ENCODE results near the gene COL17A1.
A peak's percentile ranks its signal among the peaks of the same experiment; 100 is the strongest.

COL17A1 gene

DNA sequence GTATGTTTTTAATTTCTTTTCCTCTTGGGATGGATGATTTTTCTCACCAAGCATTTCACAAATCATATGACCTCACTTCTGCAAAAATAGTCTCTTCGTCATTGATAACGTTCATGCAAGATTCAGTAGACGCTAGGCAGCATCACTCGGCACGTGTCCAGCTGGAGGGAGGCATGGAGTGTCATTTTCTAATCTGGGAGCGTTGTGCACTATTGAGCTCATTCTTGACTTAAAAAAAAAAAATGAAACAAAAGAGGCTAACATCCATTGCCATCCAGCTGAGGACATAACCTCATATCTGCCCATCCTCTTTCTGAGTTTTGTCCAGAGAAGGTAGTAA lies 56.2 kb downstream of the COL17A1 start:
- DNase-seq = no peak

DNA sequence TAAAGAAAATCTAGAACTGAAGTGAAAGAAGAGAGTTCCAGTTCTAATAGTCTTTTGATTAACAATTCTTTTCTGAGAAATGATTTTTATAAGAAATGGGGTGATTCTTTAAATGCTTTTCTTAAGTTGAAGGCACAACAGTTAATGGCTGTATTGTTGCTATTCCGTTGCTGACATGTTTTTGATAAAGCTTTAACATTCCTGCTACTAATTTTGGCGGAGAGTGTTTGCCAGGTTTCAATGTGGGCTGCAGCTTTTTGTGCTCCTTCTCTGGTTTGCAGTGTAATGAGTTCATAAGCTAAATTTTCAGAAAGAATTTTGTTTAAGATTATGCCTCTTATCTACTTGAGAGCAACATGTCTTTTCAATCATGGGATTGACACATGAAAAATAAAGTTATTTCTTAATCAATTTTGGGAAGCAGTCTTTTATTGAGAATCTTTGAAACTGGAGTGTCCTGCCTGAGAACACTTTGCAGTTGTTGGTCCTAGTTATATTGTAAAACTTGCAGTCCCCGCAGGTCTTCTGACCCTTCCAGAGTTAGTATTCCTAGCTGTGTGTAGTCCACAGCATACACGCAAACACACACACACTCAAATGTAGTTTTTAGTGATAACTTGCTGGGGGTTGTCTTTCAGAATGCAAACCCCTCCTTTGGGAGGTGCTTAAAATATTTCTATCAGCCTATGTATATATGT lies 56.7 kb downstream of the COL17A1 start:
- no peak for DNase-seq

DNA sequence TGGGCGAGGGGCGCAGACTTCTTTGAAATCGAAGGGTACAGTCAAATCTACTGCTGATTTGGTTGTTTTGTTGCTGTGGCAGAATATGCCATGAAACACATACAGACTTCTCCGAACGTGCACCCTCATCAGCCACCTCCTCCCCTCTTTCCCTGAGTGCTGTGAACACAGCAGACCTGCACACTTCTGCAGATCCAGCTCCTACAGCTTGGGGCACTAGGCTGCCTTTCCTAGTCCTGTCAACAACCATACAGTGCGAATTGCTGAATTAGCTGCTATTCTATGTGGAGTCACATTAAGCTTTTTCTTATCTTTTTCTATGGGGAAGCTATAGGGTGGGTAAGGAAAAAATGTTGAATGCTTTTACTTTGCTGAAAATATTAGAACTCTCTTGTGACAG lies 57.5 kb downstream of the COL17A1 start:
- DNase-seq = peak; percentile 45

DNA sequence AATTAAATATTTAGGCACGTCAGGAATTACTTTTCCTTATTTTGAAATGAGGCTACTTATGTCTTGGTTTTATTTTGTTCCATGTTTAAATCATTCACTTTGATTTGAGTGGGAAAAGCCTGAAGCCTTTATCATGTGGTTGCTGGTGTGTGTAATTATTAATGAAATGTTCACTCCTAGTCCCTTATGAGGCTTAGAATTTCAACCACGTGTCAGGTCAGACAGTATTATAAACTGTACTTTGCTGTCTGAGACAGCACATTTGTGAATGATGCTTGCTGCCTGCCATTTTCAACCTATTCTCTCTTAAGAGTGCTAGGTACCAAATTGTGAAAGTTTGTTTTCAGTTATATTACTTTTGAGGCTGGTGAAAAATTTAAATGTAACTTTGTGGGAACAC lies 58.9 kb downstream of the COL17A1 start:
- no peak for DNase-seq

DNA sequence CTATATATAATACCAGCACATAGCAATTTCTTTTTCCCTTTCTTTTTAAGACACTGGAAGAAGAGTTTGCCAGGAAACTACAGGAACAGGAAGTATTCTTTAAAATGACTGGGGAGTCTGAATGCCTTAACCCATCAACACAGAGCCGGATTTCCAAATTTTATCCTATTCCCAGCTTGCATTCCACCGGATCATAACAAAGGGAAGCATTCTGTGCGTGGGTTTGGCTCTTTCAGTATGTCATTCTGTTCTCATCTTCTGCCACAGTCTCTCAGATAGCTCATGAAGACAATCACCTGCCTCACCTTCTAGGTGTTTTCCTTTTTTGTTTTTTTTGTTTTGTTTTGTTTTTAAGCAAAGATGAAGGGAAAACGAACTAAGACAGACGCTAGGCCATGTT lies 60.2 kb downstream of the COL17A1 start:
- DNase-seq = no peak

DNA sequence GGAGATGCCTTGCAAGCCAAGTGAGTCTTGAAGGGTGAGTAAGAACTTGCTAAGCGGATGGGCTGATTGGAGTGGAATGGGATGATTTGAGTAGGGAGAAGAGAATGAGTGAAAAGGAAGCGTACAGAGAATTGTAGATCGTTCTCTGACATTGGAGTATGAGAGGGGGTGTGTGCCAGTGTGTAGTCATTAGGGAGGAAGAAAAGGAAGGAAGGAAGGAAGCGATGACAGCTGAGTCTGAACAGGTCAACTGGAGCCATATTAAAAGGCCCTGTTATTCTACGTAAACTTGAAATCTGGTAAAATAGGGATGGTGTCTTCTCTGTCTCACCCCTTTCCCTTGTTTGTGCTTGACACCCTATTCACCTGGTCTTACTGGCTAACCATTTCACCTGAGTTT lies 63.7 kb downstream of the COL17A1 start:
- DNase-seq = no peak

DNA sequence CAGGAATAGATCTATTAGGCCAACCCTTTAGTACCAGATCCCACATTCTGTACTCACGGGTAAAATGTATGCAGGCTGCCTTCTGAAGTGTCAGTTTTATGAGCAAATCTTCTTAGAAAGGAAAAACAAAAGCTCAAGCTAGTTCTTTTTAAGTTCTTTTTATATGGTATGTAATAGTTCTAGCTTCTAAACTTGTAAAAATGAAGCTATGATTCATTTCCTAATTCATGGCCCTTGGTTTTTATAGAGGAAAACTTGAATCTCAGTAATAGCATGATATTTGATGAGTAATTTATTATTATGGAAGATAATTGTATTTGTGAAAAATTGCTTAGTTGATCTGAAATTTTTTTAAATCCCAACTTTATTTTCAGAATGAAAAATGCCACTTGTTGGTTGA lies 64.4 kb downstream of the COL17A1 start:
- no peak for DNase-seq

DNA sequence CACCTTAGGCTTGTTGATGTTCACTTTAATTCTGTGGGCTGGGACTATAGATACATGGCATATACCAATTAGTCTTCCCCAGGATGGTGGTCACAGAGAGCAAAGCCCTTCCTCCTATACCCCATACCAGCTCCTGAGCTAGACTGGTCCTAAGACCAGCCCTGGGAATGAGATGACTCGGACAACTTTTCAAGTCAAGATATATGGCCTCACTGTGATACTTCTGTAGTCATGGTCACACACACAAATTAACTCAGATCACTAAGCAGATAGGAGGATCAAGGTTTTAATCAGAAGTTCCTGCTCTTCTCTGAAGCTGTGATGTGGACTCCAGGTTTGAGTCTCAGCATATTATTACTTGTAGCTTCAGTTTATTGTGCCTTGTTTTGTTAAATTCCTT lies 65.7 kb downstream of the COL17A1 start:
- DNase-seq = peak; percentile 54

DNA sequence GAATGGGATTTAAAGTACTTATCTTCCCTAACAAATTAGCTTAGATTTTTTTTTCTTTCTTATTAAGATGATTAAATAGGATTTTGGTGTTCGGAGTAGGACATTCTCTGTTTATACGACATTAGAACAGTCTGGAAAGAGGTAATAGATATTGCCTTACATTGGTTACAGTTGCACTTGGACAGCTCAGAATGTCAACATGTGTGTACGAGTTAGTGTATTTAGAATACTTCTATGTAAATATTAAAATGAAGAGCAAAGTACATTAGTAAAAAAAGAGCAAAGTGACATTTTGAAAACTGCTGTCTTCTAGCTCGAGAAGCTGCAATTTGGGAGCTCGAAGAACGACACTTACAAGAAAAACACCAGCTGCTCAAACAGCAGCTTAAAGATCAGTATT lies 67.2 kb downstream of the COL17A1 start:
- peak; percentile 87 for DNase-seq

DNA sequence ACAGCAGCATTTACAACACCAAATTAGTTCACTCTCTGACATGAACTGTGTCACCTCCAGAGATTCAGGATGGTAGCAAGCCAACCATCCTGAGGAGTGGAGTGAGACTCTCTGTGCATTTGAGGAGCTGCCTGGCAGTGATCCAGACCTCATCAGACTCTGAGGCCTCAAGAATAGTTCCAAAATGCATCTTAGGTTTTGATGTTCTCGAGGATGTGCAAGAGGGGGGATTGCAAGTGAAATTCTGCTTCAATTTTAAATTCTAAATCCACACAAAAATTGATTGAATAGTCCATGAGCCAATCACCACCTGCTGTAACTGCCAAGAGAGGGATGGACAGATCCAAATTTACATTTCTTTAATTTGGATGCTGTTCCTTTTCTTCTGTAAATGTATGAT lies 69.0 kb downstream of the COL17A1 start:
- DNase-seq = peak; percentile 2

DNA sequence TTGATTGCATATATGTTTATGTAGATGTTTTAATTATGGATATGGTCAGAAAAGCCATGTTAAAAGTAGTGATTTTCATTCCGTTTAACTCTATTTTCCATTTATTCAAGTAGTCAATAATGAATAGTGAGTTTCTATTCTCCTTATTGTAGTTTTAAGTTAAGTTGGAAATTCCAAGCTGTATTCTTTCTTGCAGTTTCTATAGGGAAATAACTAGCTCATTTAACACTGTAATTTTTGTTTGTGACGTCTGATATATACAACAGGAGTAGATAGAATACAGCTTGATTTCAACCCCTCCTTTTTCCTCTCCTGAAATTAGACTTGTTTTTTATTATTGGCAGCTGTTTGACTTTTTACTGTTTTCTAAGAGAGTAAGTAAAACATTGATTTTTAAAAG lies 71.5 kb downstream of the COL17A1 start:
- no peak for DNase-seq

DNA sequence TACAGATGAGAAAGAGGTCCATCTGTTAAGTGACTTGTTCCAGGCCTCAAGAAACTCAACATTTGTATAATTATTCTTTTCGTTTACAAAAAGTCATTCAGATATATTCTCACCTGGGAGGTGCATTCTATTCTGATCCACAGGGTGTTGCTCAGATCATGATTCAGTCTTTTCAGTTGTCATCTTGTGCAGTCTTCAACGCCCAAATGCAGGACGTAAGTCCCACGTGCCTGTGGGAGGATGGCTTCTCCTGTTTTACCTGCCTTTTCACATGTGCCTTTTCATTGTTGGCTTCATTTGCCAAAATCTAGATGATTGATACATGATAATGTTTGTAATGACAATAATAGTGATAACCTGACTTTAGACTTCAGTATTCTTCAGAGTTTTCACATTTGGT lies 72.2 kb downstream of the COL17A1 start:
- no peak for DNase-seq

DNA sequence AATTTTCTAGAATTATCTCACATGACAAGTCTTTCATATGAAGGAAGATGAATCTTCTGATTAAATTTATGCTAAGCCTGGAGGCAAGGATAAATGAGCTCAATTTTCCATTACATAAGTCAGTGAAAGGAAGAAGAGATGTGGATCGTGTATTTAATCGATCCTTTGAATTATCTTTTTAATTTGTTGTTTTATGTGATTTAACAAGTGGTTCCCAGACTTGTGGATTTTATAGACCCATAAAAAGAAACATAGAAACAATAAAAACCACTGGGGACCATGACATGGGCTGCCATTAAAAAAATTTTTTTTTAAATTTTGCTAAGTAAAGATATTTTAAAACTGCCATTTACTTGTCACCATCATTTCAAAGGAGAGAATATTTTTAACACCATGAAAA lies 73.8 kb downstream of the COL17A1 start:
- DNase-seq = no peak

DNA sequence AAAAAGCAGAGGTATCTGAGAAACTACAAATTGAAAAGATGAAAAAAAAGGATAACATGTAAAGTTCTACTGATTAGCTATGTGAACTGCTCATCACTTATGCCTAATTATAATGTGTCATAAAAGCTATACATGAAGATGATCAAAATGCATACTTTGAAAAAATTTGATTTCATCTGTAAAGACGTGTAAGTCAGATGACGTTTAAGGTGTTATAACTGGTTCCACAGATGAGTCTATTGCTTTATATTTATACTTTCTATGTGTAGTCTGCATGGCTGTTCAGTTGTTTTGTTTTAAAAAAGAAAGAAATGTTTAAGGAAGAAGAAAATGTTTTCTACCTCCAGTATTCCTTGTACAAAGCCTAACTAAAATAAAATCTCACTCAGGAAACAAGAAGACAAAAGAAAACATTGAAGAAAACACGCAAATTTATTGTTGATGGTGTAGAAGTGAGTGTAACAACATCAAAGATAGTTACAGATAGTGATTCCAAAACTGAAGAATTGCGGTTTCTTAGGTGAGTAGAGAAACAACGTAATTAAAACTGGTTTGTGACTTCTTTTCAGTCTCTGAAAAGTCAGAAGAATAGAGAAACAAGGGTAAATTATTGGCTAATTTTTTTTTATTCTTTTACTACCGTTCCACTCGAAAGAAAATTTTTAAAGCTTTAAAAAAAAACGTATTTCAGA lies 80.4 kb downstream of the COL17A1 start:
- no peak for DNase-seq

DNA sequence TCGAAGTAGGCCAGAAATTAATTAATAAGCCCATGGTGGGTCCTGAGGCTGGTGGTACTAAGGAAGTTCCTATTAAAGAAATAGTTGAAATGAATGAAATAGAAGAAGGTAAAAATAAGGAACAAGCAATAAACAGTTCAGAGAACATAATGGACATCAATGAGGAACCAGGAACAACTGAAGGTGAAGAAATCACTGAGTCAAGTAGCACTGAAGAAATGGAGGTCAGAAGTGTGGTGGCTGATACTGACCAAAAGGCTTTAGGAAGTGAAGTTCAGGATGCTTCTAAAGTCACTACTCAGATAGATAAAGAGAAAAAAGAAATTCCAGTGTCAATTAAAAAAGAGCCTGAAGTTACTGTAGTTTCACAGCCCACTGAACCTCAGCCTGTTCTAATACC lies 82.8 kb downstream of the COL17A1 start:
- no peak for DNase-seq

DNA sequence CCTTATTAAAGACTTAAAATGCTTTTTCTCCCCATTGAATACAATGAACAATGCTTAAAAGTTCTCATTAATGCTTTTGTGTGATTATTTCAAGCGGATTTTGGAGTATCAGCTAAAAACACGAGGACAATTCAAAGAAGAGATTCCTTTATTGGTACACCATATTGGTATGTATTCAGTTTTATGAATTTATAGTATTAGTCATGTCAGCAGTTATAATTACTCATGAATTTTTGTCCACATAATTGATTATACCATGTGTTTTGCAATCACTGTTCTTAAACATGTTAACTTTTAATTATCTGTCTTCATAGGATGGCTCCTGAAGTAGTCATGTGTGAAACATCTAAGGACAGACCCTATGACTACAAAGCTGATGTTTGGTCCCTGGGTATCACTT lies 86.9 kb downstream of the COL17A1 start:
- no peak for DNase-seq

DNA sequence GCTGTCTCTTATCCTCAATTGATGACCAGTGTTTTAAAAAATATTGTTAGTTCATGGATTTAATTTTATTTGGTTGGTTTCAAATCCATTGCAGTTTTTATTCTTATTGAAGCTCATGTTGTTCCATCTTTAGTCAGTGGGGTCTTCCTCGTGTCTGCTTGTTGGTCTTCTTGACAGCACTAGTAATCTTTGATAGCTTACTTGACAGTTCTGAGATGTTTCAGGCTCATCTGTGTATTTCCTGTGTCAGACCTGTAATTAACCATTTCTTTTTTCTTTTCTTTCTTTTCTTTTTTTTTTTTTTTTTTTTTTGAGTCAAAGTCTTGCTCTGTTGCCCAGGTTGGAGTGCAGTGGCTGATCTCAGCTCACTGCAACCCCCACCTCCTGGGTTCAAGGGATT lies 90.5 kb downstream of the COL17A1 start:
- no peak for DNase-seq

DNA sequence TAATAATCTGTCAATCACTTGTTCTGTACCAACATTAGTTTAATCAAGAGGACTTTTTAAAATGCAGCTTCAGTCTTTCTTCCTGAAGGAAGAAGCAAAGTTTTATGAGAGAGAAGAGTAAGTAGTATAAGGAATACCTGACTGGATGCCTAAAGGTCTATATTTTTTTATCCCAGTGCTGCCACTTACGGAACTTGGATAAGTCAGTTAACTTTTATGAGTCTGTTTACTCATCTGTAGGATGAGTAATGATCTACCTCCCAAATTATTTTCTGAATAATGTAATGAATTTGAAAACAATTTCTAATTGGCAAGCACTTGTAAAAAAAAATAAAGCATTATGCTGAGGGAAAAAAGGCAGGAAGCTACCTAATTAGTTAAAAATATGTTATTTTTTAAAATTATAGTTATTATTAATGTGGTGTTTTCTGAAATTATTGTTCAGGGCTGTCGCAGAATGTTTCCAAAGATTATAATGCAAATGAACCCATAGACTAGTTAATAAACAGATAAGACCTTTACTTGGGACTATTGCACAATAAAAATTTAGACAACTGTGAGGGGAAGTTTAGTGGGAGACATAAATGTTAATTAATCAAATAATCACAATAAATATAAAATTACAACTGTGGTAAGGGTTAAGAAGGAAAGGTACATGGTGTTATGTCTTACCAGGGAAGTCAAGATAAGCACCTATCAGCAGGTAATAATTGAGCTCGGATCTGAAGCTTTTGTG lies 94.1 kb downstream of the COL17A1 start:
- no peak for DNase-seq

DNA sequence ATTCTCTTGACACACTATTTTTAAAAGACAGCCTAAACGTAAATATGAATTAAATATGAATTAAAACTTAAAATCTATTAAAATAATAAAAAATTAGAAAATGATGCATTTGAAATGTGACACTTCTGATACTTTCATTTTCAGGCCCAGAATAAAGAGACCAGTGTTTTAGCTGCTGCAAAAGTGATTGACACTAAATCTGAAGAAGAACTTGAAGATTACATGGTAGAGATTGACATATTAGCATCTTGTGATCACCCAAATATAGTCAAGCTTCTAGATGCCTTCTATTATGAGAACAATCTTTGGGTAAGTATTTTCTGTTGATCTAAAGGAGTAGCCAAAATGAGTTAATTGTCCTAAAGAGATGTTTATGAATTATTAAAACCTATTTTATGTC lies 95.1 kb downstream of the COL17A1 start:
- DNase-seq = no peak

DNA sequence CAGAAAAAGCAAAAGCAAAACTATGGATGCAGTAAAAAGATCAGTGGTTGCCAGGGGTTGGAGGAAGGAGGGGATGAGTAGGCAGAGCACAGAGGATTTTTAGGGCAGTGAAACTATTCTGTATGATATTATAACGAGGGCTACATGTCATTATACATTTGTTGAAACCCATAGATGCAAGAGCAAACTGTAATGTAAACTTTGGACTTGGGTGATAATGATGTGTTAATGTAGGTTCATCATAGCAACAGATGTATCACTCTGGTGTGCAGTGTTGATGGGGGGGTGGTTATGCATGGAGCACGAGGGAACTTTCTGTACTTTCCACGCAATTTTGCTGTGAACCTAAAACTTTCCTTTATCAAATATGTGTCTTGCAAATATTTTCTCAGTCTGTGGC lies 95.6 kb downstream of the COL17A1 start:
- no peak for DNase-seq

DNA sequence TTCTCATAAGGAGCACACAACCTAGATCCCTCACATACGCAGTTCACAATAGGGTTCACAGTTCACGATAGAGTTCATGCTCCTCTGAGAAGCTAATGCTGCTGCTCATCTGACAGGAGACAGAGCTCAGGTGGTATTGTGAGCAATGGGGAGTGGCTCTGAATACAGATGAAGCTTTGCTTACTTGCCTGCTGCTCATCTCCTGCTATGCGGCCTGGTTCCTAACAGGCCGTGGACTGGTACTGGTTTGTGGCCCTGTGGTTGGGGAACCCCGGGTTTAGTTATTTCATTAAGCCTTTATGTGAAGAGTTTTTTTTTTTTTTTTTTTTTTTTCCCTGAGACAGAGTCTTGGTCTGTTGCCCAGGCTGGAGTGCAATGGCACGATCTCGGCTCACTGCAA lies 99.3 kb downstream of the COL17A1 start:
- peak; percentile 11 for DNase-seq

DNA sequence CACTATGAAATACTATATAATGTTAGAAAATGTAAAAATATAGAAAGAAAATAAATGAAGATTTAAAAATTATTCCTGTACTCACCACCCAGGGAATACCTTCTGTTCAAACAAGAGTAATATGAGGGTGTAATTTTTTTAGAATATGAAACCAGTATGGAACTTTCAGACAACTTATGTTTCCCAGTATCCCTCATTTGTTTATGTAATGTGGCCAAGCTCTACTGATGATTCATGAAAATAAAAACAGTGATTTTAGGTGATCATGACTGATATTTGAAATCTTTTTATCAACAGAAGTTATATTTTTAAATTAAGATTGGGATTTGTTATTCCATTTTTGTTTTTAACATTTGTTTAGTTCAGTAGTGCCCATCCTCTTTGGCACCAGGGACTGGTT lies 100.0 kb downstream of the COL17A1 start:
- no peak for DNase-seq

DNA sequence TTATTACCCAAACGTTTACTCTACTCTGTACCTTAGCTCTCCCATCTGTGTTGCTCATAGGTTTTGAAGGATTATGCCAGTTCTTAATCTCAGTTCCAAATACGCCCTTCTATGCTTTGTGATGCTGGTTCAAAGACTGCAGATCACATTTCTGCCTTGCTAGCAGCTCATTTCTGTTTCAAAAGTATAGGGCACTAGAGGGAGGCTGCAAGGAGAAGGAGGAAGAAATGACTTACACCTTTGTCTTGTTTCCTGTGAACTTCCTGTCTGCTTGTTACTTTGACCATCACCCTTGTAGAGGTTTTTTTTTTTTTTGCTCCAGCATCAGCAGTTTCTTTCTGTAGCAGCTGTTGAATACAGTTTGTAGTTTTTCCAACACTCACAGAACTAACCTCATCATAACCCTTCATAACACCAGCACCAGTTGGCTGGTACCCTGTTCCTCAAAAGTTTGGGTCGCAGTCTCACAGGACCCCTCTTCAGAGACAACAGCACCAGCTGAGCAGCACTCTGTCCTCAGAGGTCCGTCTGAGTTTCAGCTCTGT lies 102.2 kb downstream of the COL17A1 start:
- peak; percentile 34 for DNase-seq

DNA sequence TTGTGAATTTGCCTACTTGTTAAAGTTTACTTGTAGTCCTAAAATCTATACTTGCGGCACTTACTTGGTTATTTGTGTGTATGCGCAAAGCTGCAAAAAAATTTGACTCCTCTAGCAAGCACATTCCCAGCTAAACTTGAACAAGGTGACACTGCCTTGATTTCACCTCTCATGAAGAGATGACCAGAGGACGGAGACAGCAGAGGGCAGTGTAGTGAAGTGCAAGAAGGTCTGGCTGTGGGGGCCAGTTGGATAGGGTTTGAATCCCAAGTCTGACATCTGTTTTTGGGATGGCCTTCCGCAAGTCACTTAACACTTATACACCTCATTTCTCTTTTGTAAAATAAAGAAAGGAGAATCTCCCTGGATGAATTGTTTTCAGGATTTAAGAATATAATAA lies 103.0 kb downstream of the COL17A1 start:
- DNase-seq = peak; percentile 73

All from NCI-H82 (cell line).